Activated naive CD8-positive, alpha-beta T cell treated with anti-CD3 and anti-CD28 coated beads, Interleukin-2, amount 10 ng/mL, durations not matched to agents 7 days and 5 days (primary cell): ENCODE data around the gene TMEM14A. TPM values are rescaled to one million over a fixed set of nuclear protein-coding genes. Genes with fewer than 3 reads are reported as not detected.
"Not testable (repeated sequence)": the region's sequence is repeated elsewhere in the genome, so short reads cannot be mapped to it uniquely, and the experiment has no call there.

Experiments used
- ATAC-seq: fragments of 150-1000 bp; cut with Tn5 transposase; one replicate; pipeline ENCODE4 v1.10.0; 2021; ENCODE audit warnings: low read depth, moderate library complexity
- POLR2A ChIA-PET: fragments of 350-600 bp; sonication (Branson Sonifier 250); formaldehyde crosslinking; loops from one replicate; lab custom pipeline; 2021; ENCODE audit warnings: antibody characterized with exemption; lab: Charles Lee
- DNase-seq: peaks from one replicate; pipeline ENCODE4 v3.0.0; 2021
- H3K27ac Mint-ChIP-seq: one replicate; pipeline ENCODE4 v1.8.0; 2022; ENCODE audit warnings: mild to moderate bottlenecking, mixed read lengths
- H3K27me3 Mint-ChIP-seq: one replicate; pipeline ENCODE4 v1.8.0; 2022; ENCODE audit warnings: mild to moderate bottlenecking, moderate library complexity, mixed read lengths
- H3K36me3 Mint-ChIP-seq: one replicate; pipeline ENCODE4 v1.8.0; 2021; ENCODE audit warnings: mild to moderate bottlenecking, mixed read lengths
- H3K4me1 Mint-ChIP-seq: one replicate; pipeline ENCODE4 v1.8.0; 2021; ENCODE audit warnings: mixed read lengths
- H3K4me3 Mint-ChIP-seq: one replicate; pipeline ENCODE4 v1.8.0; 2022; ENCODE audit warnings: mild to moderate bottlenecking, moderate library complexity, mixed read lengths
- H3K9me3 Mint-ChIP-seq: one replicate; pipeline ENCODE4 v1.8.0; 2021; ENCODE audit warnings: mixed read lengths
- total RNA-seq, 2 experiments: library from RNA; stranded (reverse); gene quantifications; one replicate each; pipeline ENCODE4 v1.2.3, GENCODE V29; 2021

Gene TMEM14A
- total RNA-seq, 2 experiments from 2014 or later: 18.6 to 19.0 TPM

GRCh38 chr6:52664186-52664990, 6.5 kb upstream of the TMEM14A start:
- POLR2A ChIA-PET: interaction anchor here (0.6 to 1.3 kb wide), 2 partner anchors 13 to 406 kb away, joined by 3 to 5 read pairs; no protein-coding TSS in a partner anchor
- no peaks in the 10 kb centered on the region for H3K9me3 Mint-ChIP-seq

DNA sequence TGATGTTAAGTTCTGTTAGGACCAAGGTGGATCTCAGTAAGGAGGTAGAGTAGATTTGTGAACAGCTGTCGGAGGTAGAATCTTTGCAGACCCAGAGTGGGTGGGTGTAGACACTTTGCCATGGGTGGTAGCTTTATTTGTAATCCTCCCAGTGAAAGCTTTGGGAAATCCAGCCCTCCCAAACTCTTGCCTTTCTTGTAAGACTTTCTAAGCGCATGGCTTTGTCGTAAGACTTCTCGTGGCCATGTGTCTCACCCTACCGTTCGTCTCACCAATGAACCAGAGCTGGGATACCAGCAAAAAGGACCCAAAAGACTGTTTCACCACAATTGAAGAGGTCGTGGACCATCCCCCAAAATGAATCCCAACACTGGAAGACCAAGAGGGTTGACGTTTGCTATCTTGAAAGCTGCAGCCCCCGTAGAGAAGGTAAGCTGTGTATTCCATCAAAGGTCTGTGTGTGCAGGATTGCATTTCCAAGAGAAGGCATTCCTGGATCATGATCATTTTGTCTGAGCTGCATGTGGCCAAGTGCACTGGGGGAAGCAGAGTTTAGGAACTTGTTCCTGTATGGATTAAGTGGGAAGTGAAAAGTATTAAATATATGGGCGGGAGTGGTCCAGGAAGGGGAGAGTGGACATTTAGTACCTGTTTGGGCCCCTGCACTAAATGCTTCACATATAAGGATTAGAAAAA, 5.8 kb upstream of the TMEM14A start:
- H3K27ac Mint-ChIP-seq: no peak overlapping the region
- DNase-seq (no peak), ATAC-seq (no peak)
- H3K4me1 Mint-ChIP-seq: peaks cover 3% of the 10 kb centered on the region
- H3K9me3 Mint-ChIP-seq: no peaks in the 10 kb centered on the region
- peaks cover 3% of the 10 kb centered on the region for H3K36me3 Mint-ChIP-seq
- peaks cover 9% of the 10 kb centered on the region for H3K27me3 Mint-ChIP-seq
- POLR2A ChIA-PET: interaction anchor here (0.6 to 1.3 kb wide), 2 partner anchors 14 to 407 kb away, joined by 3 to 5 read pairs; no protein-coding TSS in a partner anchor
- no peak overlapping the region for H3K4me3 Mint-ChIP-seq

More at GRCh38 chr6:52664186-52664990, 6.5 kb upstream of the TMEM14A start:
- ATAC-seq (peak; percentile 97), DNase-seq (peak; percentile 77)
- H3K36me3 Mint-ChIP-seq: peaks cover 3% of the 10 kb centered on the region
- H3K27ac Mint-ChIP-seq: no peak overlapping the region
- H3K4me1 Mint-ChIP-seq: peaks cover 3% of the 10 kb centered on the region
- H3K27me3 Mint-ChIP-seq: peaks cover 8% of the 10 kb centered on the region
- no peak overlapping the region for H3K4me3 Mint-ChIP-seq

DNA sequence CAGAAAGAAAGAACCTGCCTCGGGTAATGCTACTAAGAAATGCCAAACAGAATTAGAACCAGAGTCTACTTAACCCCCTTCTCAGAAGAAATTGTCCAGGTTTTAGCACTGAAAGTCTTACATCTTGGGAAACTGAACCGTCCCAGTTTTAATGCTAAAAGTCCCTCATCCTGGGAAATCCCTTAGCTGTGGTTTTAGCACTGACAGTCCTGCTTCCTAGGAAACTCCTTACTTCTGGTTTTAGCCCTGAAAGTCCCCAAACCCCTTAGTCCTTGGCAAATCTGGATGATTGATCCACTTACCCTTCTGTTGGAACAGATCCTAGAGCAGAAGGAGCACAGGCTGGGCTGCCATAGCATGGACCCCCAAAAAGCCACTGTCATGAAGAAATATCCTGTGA, 4.8 kb upstream of the TMEM14A start:
- Mint-ChIP-seq H3K36me3 (peaks cover 3% of the 10 kb centered on the region), H3K27me3 (peaks cover 6% of the 10 kb centered on the region), H3K9me3 (no peaks in the 10 kb centered on the region), H3K4me3 (peak overlapping the region; percentile 2), H3K27ac (no peak overlapping the region), H3K4me1 (peaks cover 6% of the 10 kb centered on the region)
- DNase-seq (no peak), ATAC-seq (no peak)
- POLR2A ChIA-PET: no interaction called here

- no peak for DNase-seq
- POLR2A ChIA-PET: no interaction called here
- Mint-ChIP-seq H3K9me3 (no peaks in the 10 kb centered on the region), H3K27ac (no peak overlapping the region), H3K4me1 (peaks cover 10% of the 10 kb centered on the region), H3K4me3 (no peak overlapping the region), H3K36me3 (peaks cover 3% of the 10 kb centered on the region), H3K27me3 (peaks cover 6% of the 10 kb centered on the region)
- ATAC-seq: no peak
These were observed 4.4 kb upstream of the TMEM14A start for GRCh38 chr6:52666523-52666922.

DNA sequence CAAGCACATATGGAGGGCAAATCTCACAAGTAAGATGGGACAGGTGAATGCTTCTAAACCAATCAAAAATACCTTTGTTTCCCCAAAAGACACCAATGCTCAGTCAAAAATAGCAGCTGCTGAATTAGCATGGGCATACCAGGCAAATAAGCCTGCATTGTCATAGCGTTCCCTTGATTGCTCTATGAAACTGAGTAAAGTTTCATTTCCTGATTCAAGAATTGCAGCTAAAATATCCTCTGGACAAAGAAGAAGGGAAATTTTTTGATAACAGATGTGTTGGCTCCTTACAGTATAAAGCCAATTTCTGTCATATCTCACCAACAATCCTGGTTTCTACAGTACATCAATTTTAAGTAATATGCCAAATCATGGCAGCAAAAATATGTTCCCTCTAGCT, 3.3 kb upstream of the TMEM14A start:
- H3K4me1 Mint-ChIP-seq: peaks cover 19% of the 10 kb centered on the region
- H3K27ac Mint-ChIP-seq: no peak overlapping the region
- peaks cover 6% of the 10 kb centered on the region for H3K27me3 Mint-ChIP-seq
- POLR2A ChIA-PET: no interaction called here
- DNase-seq (no peak), ATAC-seq (no peak)
- H3K4me3 Mint-ChIP-seq: no peak overlapping the region
- no peaks in the 10 kb centered on the region for H3K9me3 Mint-ChIP-seq
- peaks cover 3% of the 10 kb centered on the region for H3K36me3 Mint-ChIP-seq

GRCh38 chr6:52671676-52672075, 763 bp downstream of the TMEM14A start:
- Mint-ChIP-seq H3K4me1 (peaks cover 25% of the 10 kb centered on the region), H3K9me3 (no peaks in the 10 kb centered on the region), H3K27me3 (peaks cover 6% of the 10 kb centered on the region), H3K4me3 (peak overlapping the region; percentile 92), H3K36me3 (peaks cover 12% of the 10 kb centered on the region), H3K27ac (peak overlapping the region; percentile 84)
- POLR2A ChIA-PET: interaction anchor here (0.8 kb wide), 1 partner anchor 8 kb away, joined by 3 read pairs; no protein-coding TSS in a partner anchor
- ATAC-seq (no peak), DNase-seq (no peak)

GRCh38 chr6:52672412-52673025, 1.6 kb downstream of the TMEM14A start:
- no peak for DNase-seq
- no peak overlapping the region for H3K27ac Mint-ChIP-seq
- no peak for ATAC-seq
- POLR2A ChIA-PET: interaction anchor here (0.8 kb wide), 1 partner anchor 9 kb away, joined by 3 read pairs; no protein-coding TSS in a partner anchor
- H3K27me3 Mint-ChIP-seq: peaks cover 6% of the 10 kb centered on the region
- no peaks in the 10 kb centered on the region for H3K9me3 Mint-ChIP-seq
- H3K4me1 Mint-ChIP-seq: peaks cover 22% of the 10 kb centered on the region
- H3K36me3 Mint-ChIP-seq: peaks cover 11% of the 10 kb centered on the region
- H3K4me3 Mint-ChIP-seq: no peak overlapping the region

DNA sequence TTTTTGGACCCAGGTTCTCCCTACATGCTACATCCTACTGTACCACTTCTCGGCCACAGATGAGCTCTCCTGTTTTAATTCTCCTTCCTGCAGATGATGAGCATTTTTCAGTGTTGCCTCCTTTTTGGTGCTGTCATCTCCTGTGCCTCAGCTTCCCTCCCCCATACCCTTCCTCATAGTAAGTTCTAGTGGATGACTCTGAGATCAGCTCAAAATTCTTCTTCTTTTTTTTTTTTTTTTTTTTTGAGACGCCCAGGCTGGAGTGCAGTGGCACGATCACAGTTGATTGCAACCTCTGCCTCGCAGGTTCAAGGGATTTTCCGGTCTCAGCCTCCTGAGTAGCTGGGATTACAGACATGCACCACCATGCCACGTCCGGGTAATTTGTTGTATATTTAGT, 3.8 kb downstream of the TMEM14A start:
- H3K27ac Mint-ChIP-seq: no peak overlapping the region
- H3K4me3 Mint-ChIP-seq: no peak overlapping the region
- ATAC-seq (no peak), DNase-seq (no peak)
- no peaks in the 10 kb centered on the region for H3K9me3 Mint-ChIP-seq
- peaks cover 22% of the 10 kb centered on the region for H3K4me1 Mint-ChIP-seq
- peaks cover 13% of the 10 kb centered on the region for H3K36me3 Mint-ChIP-seq
- no peaks in the 10 kb centered on the region for H3K27me3 Mint-ChIP-seq
- POLR2A ChIA-PET: no interaction called here

- Mint-ChIP-seq H3K27me3 (no peaks in the 10 kb centered on the region), H3K4me3 (no peak overlapping the region), H3K4me1 (peaks cover 22% of the 10 kb centered on the region), H3K27ac (no peak overlapping the region), H3K9me3 (no peaks in the 10 kb centered on the region), H3K36me3 (peaks cover 13% of the 10 kb centered on the region)
- ATAC-seq: no peak
- DNase-seq: no peak
- POLR2A ChIA-PET: no interaction called here
These were observed 4.5 kb downstream of the TMEM14A start for GRCh38 chr6:52675372-52675771.

DNA sequence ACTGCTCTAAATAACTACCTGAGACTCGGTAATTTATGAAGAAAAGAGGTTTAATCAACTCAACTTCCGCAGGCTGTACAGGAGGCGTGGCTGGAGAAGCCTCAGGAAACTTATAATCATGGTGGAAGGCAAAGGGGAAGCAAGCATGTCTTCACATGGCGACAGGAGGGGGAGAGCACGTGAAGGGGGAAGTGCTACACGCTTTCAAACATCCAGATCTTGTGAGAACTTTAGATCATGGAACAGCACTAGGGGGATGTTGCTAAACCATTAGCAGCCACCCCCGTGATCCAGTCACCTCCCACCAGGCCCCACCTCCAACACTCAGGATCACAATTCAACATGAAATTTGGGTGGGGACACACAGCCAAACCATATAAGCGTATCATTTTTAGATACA, 5.7 kb downstream of the TMEM14A start:
- H3K27ac Mint-ChIP-seq, H3K9me3 Mint-ChIP-seq, ATAC-seq, POLR2A ChIA-PET, DNase-seq, H3K27me3 Mint-ChIP-seq, H3K4me3 Mint-ChIP-seq: not testable (repeated sequence)
- Mint-ChIP-seq H3K4me1 (peaks cover 14% of the 10 kb centered on the region), H3K36me3 (peaks cover 14% of the 10 kb centered on the region)

DNA sequence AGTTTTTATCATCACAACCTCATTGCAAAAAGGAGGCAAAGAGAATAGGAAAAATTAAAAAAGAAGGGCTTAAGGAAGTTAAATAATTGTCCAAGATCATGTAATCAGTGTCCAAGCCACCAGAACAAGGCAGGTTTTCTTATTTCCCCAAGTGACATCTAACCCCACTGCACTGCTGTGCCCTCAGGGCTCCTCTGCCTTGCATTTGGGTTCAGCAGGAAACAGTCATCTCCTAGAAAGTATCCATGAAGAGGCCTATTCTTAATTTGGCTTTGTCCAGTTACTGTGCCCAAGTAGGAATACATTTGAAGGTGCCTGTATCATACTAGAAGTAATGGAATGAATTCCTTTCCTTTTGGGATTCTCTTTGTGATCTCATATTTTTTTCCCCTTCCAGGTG, 10.5 kb downstream of the TMEM14A start:
- H3K9me3 Mint-ChIP-seq: no peaks in the 10 kb centered on the region
- H3K36me3 Mint-ChIP-seq: peaks cover 19% of the 10 kb centered on the region
- no peak overlapping the region for H3K27ac Mint-ChIP-seq
- no peaks in the 10 kb centered on the region for H3K27me3 Mint-ChIP-seq
- POLR2A ChIA-PET: no interaction called here
- H3K4me3 Mint-ChIP-seq: no peak overlapping the region
- DNase-seq: no peak
- H3K4me1 Mint-ChIP-seq: no peaks in the 10 kb centered on the region
- no peak for ATAC-seq

GRCh38 chr6:52686878-52687699, 16.2 kb downstream of the TMEM14A start:
- ATAC-seq (no peak), DNase-seq (no peak)
- H3K36me3 Mint-ChIP-seq: peaks cover 14% of the 10 kb centered on the region
- POLR2A ChIA-PET: no interaction called here
- no peak overlapping the region for H3K4me3 Mint-ChIP-seq
- H3K27ac Mint-ChIP-seq: no peak overlapping the region
- no peaks in the 10 kb centered on the region for H3K4me1 Mint-ChIP-seq
- no peaks in the 10 kb centered on the region for H3K27me3 Mint-ChIP-seq
- H3K9me3 Mint-ChIP-seq: no peaks in the 10 kb centered on the region

DNA sequence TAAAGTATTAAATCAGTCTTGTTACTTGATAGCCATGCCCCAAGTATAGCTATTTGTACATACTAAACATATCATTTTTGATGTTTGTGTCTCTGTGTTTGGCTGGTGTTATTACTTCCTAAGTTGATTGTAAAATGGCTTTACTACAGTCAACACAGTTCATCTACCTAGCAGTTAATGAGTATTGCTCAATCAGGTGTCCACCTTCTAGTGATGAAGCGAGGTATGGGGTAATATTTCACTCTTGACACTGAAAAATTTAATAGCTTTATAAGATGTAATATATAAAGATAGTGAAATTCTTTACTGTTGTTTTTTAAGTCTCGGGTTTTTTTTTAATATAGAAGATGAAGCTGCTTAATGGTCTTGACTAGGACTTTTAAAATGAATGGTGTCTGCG, 18.9 kb downstream of the TMEM14A start:
- peaks cover 6% of the 10 kb centered on the region for H3K36me3 Mint-ChIP-seq
- POLR2A ChIA-PET: no interaction called here
- no peak for ATAC-seq
- H3K9me3 Mint-ChIP-seq: peaks cover 2% of the 10 kb centered on the region
- no peak overlapping the region for H3K27ac Mint-ChIP-seq
- no peaks in the 10 kb centered on the region for H3K4me1 Mint-ChIP-seq
- no peak overlapping the region for H3K4me3 Mint-ChIP-seq
- peaks cover 2% of the 10 kb centered on the region for H3K27me3 Mint-ChIP-seq
- no peak for DNase-seq
